Limb (tissue), 2 donors: ENCODE results near the gene KCNMA1.

Experiments used
- DNase-seq, 2 donors: peaks; one replicate each; pipeline ENCODE4 v3.0.0-alpha.2; 2016; ENCODE audit errors: extremely low spot score in 2 of 2

The KCNMA1 gene

GRCh38 chr10:77127243-77127642 is 510.4 kb downstream of the KCNMA1 start:
- no peak for DNase-seq

- DNase-seq, result no peak
These were observed 512.4 kb downstream of the KCNMA1 start for GRCh38 chr10:77125231-77125630.

- DNase-seq, result no peak
These were observed 514.3 kb downstream of the KCNMA1 start for GRCh38 chr10:77123330-77123729.

GRCh38 chr10:77121829-77122228 is 515.8 kb downstream of the KCNMA1 start:
- DNase-seq, result no peak

- DNase-seq, result no peak
These were observed 516.8 kb downstream of the KCNMA1 start for GRCh38 chr10:77120666-77121376.

GRCh38 chr10:77120012-77120411 is 517.6 kb downstream of the KCNMA1 start:
- DNase-seq, result no peak

GRCh38 chr10:77118603-77119282 is 518.9 kb downstream of the KCNMA1 start:
- DNase-seq, result no peak

GRCh38 chr10:77117501-77117900 is 520.1 kb downstream of the KCNMA1 start:
- no peak for DNase-seq

- no peak for DNase-seq
These were observed 520.7 kb downstream of the KCNMA1 start for GRCh38 chr10:77116904-77117303.

GRCh38 chr10:77114181-77114821 is 523.3 kb downstream of the KCNMA1 start:
- no peak for DNase-seq

- DNase-seq, result peak in 1 of 2 donors; percentile 78
These were observed 525.7 kb downstream of the KCNMA1 start for GRCh38 chr10:77111611-77112550.

GRCh38 chr10:77110757-77111156 is 526.9 kb downstream of the KCNMA1 start:
- DNase-seq, result no peak

GRCh38 chr10:77109351-77109994 is 528.1 kb downstream of the KCNMA1 start:
- DNase-seq, result no peak

- no peak for DNase-seq
These were observed 530.9 kb downstream of the KCNMA1 start for GRCh38 chr10:77106676-77107075.

GRCh38 chr10:77105761-77106221 is 531.8 kb downstream of the KCNMA1 start:
- peak in 1 of 2 donors; percentile 55 for DNase-seq

GRCh38 chr10:77104459-77104980 is 533.1 kb downstream of the KCNMA1 start:
- no peak for DNase-seq

- DNase-seq, result no peak
These were observed 534.4 kb downstream of the KCNMA1 start for GRCh38 chr10:77103213-77103612.

GRCh38 chr10:77101341-77101740 is 536.3 kb downstream of the KCNMA1 start:
- no peak for DNase-seq

- no peak for DNase-seq
These were observed 538.5 kb downstream of the KCNMA1 start for GRCh38 chr10:77099136-77099535.

- no peak for DNase-seq
These were observed 540.0 kb downstream of the KCNMA1 start for GRCh38 chr10:77097625-77098024.

GRCh38 chr10:77093126-77093525 is 544.5 kb downstream of the KCNMA1 start:
- no peak for DNase-seq
